NT2/D1 (cell line): Measurements from ENCODE around the gene AVPR2.

Source experiments
- SUZ12 ChIP-seq: IDR thresholded peaks from 2 replicates; pipeline ENCODE4 v1.6.1; 2011; ENCODE audit not compliant: insufficient read length, insufficient read depth; ENCODE audit errors: extremely low read depth
- YY1 ChIP-seq: IDR thresholded peaks from 2 replicates; pipeline ENCODE4 v1.6.1; 2011; ENCODE audit not compliant: insufficient read length, insufficient read depth

- TF ChIP-seq SUZ12: no peak
- no peak for TF ChIP-seq YY1
Measured at GRCh38 chrX:153870791-153871360, 33.6 kb upstream of the AVPR2 start.
